H1 (cell line): ENCODE data around the gene YIF1A. TPM values are rescaled to one million over a fixed set of nuclear protein-coding genes. Genes with fewer than 3 reads are reported as not detected.
A peak's percentile ranks its signal among the peaks of the same experiment; 100 is the strongest.

Source experiments
- ASH2L ChIP-seq: fragments of 200-600, 300-600 bp; sonication (generic); IDR thresholded peaks from one replicate; pipeline ENCODE4 v1.7.1; 2017; ENCODE audit warnings: low read length
- ATF2 ChIP-seq: IDR thresholded peaks from 2 replicates; pipeline ENCODE4 v1.6.1; 2012; ENCODE audit warnings: low read length, inconsistent platforms
- ATF3 ChIP-seq: IDR thresholded peaks from 2 replicates; pipeline ENCODE4 v1.6.1; 2011; ENCODE audit warnings: low read depth, mild to moderate bottlenecking, low read length; ENCODE audit not compliant: insufficient read depth
- BCL11A ChIP-seq, 2 experiments: IDR thresholded peaks; one replicate each; pipeline ENCODE4 v1.6.1; 2011; ENCODE audit warnings: low read depth in 2 of 2, low read length in 2 of 2, mild to moderate bottlenecking in 2 of 2
- E2F6 ChIP-seq: IDR thresholded peaks from 2 replicates; pipeline ENCODE4 v1.6.1; 2012; ENCODE audit warnings: inconsistent platforms
- EP300 ChIP-seq, 2 experiments: IDR thresholded peaks; 1 replicate in 1 of 2; 2 replicates in 1 of 2; pipeline ENCODE4 v1.6.1; 2011 to 2012; ENCODE audit warnings: low read depth in 2 of 2, low read length in 2 of 2, mild to moderate bottlenecking in 2 of 2, borderline replicate concordance in 1 of 2, inconsistent platforms in 1 of 2, moderate library complexity in 1 of 2
- EZH2 ChIP-seq: fragments of 200-600 bp; sonication (generic); IDR thresholded peaks from 2 replicates; pipeline ENCODE4 v1.7.1; 2012; ENCODE audit warnings: low read depth, mild to moderate bottlenecking, moderate library complexity, low read length, inconsistent platforms; ENCODE audit not compliant: severe bottlenecking
- FOSL1 ChIP-seq: IDR thresholded peaks from 2 replicates; pipeline ENCODE4 v1.6.1; 2011; ENCODE audit warnings: mild to moderate bottlenecking, low read depth, low read length, moderate library complexity; ENCODE audit not compliant: insufficient read depth
- GABPA ChIP-seq: IDR thresholded peaks from 2 replicates; pipeline ENCODE4 v1.6.1; 2011; ENCODE audit warnings: mild to moderate bottlenecking, low read length, moderate library complexity, borderline replicate concordance; ENCODE audit not compliant: insufficient read depth
- GTF2F1 ChIP-seq: IDR thresholded peaks from 2 replicates; pipeline ENCODE4 v1.6.1; 2012; ENCODE audit warnings: low read depth, low read length, improper control_type of control experiment, borderline replicate concordance
- KDM5A ChIP-seq: fragments of 200-600 bp; IDR thresholded peaks from 2 replicates; pipeline ENCODE4 v1.7.1; 2012; ENCODE audit warnings: mild to moderate bottlenecking, low read length, inconsistent platforms, mixed read lengths
- NRF1 ChIP-seq: IDR thresholded peaks from 2 replicates; pipeline ENCODE4 v1.6.1; 2011; ENCODE audit warnings: mild to moderate bottlenecking, low read depth, low read length, improper control_type of control experiment
- RBBP5 ChIP-seq: IDR thresholded peaks from 2 replicates; pipeline ENCODE4 v1.7.1; 2012; ENCODE audit warnings: low read depth, mild to moderate bottlenecking, inconsistent platforms, low read length, moderate library complexity, borderline replicate concordance
- SIRT6 ChIP-seq: IDR thresholded peaks from one replicate; pipeline ENCODE4 v1.7.1; 2012; ENCODE audit warnings: low read length, inconsistent platforms
- SIX5 ChIP-seq: IDR thresholded peaks from 2 replicates; pipeline ENCODE4 v1.6.1; 2011; ENCODE audit warnings: mild to moderate bottlenecking, low read depth, low read length
- TBP ChIP-seq: IDR thresholded peaks from 2 replicates; pipeline ENCODE4 v1.6.1; 2011; ENCODE audit warnings: low read depth, low read length, improper control_type of control experiment
- TCF12 ChIP-seq: IDR thresholded peaks from 2 replicates; pipeline ENCODE4 v1.6.1; 2011; ENCODE audit warnings: low read depth, mild to moderate bottlenecking, low read length
- USF2 ChIP-seq: IDR thresholded peaks from 2 replicates; pipeline ENCODE4 v1.6.1; 2011; ENCODE audit warnings: low read length, improper control_type of control experiment
- YY1 ChIP-seq: IDR thresholded peaks from 2 replicates; pipeline ENCODE4 v1.6.1; 2011; ENCODE audit warnings: low read depth, mild to moderate bottlenecking, low read length
- polyA plus RNA-seq, 7 experiments: library from polyadenylated mRNA; depleted of rRNA in 3 of 7; stranded (reverse) in 5 of 7; unstranded in 2 of 7; fragments of >200 nt in 5 of 7; fragments of 200-250 nt in 2 of 7; gene quantifications; 1 replicate in 5 of 7; 2 replicates in 1 of 7; 4 replicates in 1 of 7; pipeline versions ENCODE4 v1.2.1 to v1.2.3, GENCODE V29; 2011 to 2013; ENCODE audit warnings: missing spikeins in 2 of 7, mixed read lengths in 2 of 7
- total RNA-seq: library from RNA; stranded (reverse); fragmentation: NEBNext Ultra II Directional; extraction: Animal tissue kit (Norgen Biotek cat#: 25700); gene quantifications from 2 replicates; pipeline ENCODE4 v1.2.1, GENCODE V29; 2021

The YIF1A gene
- total and polyA plus RNA-seq, 2 of the 8 experiments (the other 6 are each of a cell fraction or from before 2014, with no cell fraction given): 70.1 to 178 TPM

GRCh38 chr11:66268952-66269905 lies 19.7 kb downstream of the YIF1A start (continued):
- no peak for TF ChIP-seq FOSL1
- TF ChIP-seq GABPA: no peak; the same call in 1 of the 2 replicates
- no peak for TF ChIP-seq NRF1
- TF ChIP-seq KDM5A: no peak
- no peak; the same call in 1 of the 2 replicates for TF ChIP-seq TBP
- no peak for TF ChIP-seq BCL11A (IDR thresholded peaks at IDR 0.05; ENCODE audit: low read depth in 2 of 2, low read length in 2 of 2)
- no peak for TF ChIP-seq E2F6
- no peak for TF ChIP-seq SIRT6
- no peak for TF ChIP-seq TCF12
- no peak for TF ChIP-seq ATF3
- no peak for TF ChIP-seq GTF2F1
- TF ChIP-seq ATF2: no peak
- TF ChIP-seq ASH2L: no peak
- no peak for TF ChIP-seq USF2
- TF ChIP-seq YY1: no peak
- TF ChIP-seq EZH2: no peak
- TF ChIP-seq RBBP5: 0 out of 2 replicates have a peak, but pooled peaks have one; percentile 32
- no peak for TF ChIP-seq SIX5
- no peak for TF ChIP-seq EP300 (IDR thresholded peaks at IDR 0.05; ENCODE audit: borderline replicate concordance in 1 of 2, low read depth in 2 of 2, low read length in 2 of 2)
